Peyer's patch (tissue), 4 donors: ENCODE measurements around the gene SQSTM1.

Experiments
- CTCF ChIP-seq, 6 experiments: fragments of 450-650 bp in 4 of 6; fragments of 200-600 bp in 2 of 6; sonication (generic) in 1 of 6; IDR thresholded peaks; one replicate each; pipeline ENCODE4 v1.5.1; 2017 to 2019; ENCODE audit warnings: antibody characterized with exemption in 6 of 6, mild to moderate bottlenecking in 3 of 6, moderate library complexity in 1 of 6
- POLR2A ChIP-seq, 2 donors: fragments of 450-650 bp; IDR thresholded peaks; one replicate each; pipeline ENCODE4 v1.5.1; 2017; ENCODE audit warnings: antibody characterized with exemption in 2 of 2, mild to moderate bottlenecking in 2 of 2, moderate library complexity in 2 of 2

GRCh38 chr5:179817890-179818745, 2.6 kb upstream of the SQSTM1 start:
- TF ChIP-seq CTCF (IDR thresholded peaks at IDR 0.05) (no peak), POLR2A (IDR thresholded peaks at IDR 0.05) (no peak)
